H1 (cell line): ENCODE data around the gene GPX7. TPM values are rescaled to one million over a fixed set of nuclear protein-coding genes. Genes with fewer than 3 reads are reported as not detected.

Experiments used
- CTCF ChIA-PET: fragments of 300-600 bp; sonication (Branson Sonifier 250); formaldehyde crosslinking; loops from one replicate; lab custom pipeline; 2021; ENCODE audit not compliant: partially characterized antibody; lab: Charles Lee
- POLR2A ChIA-PET: fragments of 300-600 bp; sonication (Branson Sonifier 250); formaldehyde crosslinking; loops from one replicate; lab custom pipeline; 2021; ENCODE audit warnings: inconsistent platforms; ENCODE audit not compliant: partially characterized antibody; lab: Charles Lee
- DNase-seq, 2 experiments: peaks; one replicate each; pipeline versions ENCODE4 v3.0.0 to v3.0.0-alpha.2; 2010 to 2022; ENCODE audit warnings: low spot score in 2 of 2, low read depth in 1 of 2, mixed read lengths in 1 of 2
- FAIRE-seq: peaks from 2 replicates; lab custom pipeline; 2011; peaks lifted over from hg19 to GRCh38; lab: Jason Lieb, UNC
- H2AFZ ChIP-seq: 2 replicates; pipeline ENCODE4 v1.8.1; 2012; ENCODE audit warnings: low read length, inconsistent platforms
- H2AK5ac ChIP-seq: 2 replicates; pipeline ENCODE4 v1.6.1; 2013; ENCODE audit warnings: low read depth, low read length
- H2BK120ac ChIP-seq: replicated peaks from 2 replicates; pipeline ENCODE3; 2013; ENCODE audit warnings: low read depth, low read length, inconsistent platforms
- H2BK12ac ChIP-seq: 2 replicates; pipeline ENCODE4 v1.6.1; 2013; ENCODE audit warnings: low read depth, low read length
- H2BK15ac ChIP-seq: 2 replicates; pipeline ENCODE4 v1.6.1; 2013; ENCODE audit warnings: low read length
- H2BK20ac ChIP-seq: 2 replicates; pipeline ENCODE4 v1.6.1; 2013; ENCODE audit warnings: low read length
- H2BK5ac ChIP-seq: 2 replicates; pipeline ENCODE4 v1.6.1; 2013; ENCODE audit warnings: low read depth, low read length
- H3K14ac ChIP-seq: 2 replicates; pipeline ENCODE4 v1.6.1; 2013; ENCODE audit warnings: inconsistent platforms; ENCODE audit not compliant: insufficient read length
- H3K18ac ChIP-seq: 2 replicates; pipeline ENCODE4 v1.6.1; 2013; ENCODE audit warnings: low read length; ENCODE audit errors: extremely low read depth
- H3K23ac ChIP-seq: 2 replicates; pipeline ENCODE4 v1.6.1; 2013; ENCODE audit warnings: inconsistent platforms; ENCODE audit not compliant: insufficient read length
- H3K23me2 ChIP-seq: 2 replicates; pipeline ENCODE4 v1.6.1; 2013; ENCODE audit warnings: low read depth, low read length
- H3K27ac ChIP-seq: 2 replicates; pipeline ENCODE4 v1.6.1; 2011; ENCODE audit warnings: low read depth, low read length, inconsistent platforms
- H3K27me3 ChIP-seq, 4 experiments: replicated peaks in 1 of 4; 1 replicate in 1 of 4; 2 replicates in 3 of 4; pipeline versions ENCODE4 v1.6.1 to v1.8.1; 2011 to 2013; ENCODE audit warnings: low read length in 3 of 4, mild to moderate bottlenecking in 3 of 4, inconsistent platforms in 2 of 4, mixed read lengths in 2 of 4, moderate library complexity in 1 of 4; ENCODE audit not compliant: control insufficient read depth in 3 of 4, insufficient read depth in 3 of 4; ENCODE audit errors: extremely low read depth in 1 of 4
- H3K36me3 ChIP-seq, 4 experiments: 2 replicates each; pipeline versions ENCODE4 v1.6.1 to v1.8.1; 2011 to 2013; ENCODE audit warnings: mild to moderate bottlenecking in 4 of 4, low read length in 3 of 4, moderate library complexity in 2 of 4, control low read depth in 1 of 4, inconsistent platforms in 1 of 4; ENCODE audit not compliant: insufficient read depth in 4 of 4, control insufficient read depth in 2 of 4
- H3K4ac ChIP-seq: replicated peaks from 2 replicates; pipeline ENCODE3; 2013; ENCODE audit warnings: low read length, low read depth, mixed read lengths, inconsistent platforms; ENCODE audit not compliant: insufficient read length
- H3K4me1 ChIP-seq, 4 experiments: replicated peaks in 1 of 4; 1 replicate in 1 of 4; 2 replicates in 3 of 4; pipeline versions ENCODE4 v1.6.1 to v1.8.1; 2011 to 2013; ENCODE audit warnings: low read length in 3 of 4, inconsistent platforms in 2 of 4, mixed read lengths in 1 of 4; ENCODE audit not compliant: insufficient read depth in 4 of 4, control insufficient read depth in 3 of 4
- H3K4me2 ChIP-seq, 2 experiments: 2 replicates each; pipeline versions ENCODE4 v1.6.1 to v1.8.1; 2011 to 2013; ENCODE audit warnings: low read depth in 2 of 2, low read length in 2 of 2, control low read depth in 1 of 2, inconsistent platforms in 1 of 2, mild to moderate bottlenecking in 1 of 2; ENCODE audit not compliant: insufficient read depth in 1 of 2
- H3K4me3 ChIP-seq, 4 experiments: fragments of 200-600, 300-600 bp in 1 of 4; sonication (generic), shearing (Covaris generic), sonication (Bioruptor Twin) in 1 of 4; 2 replicates each; pipeline versions ENCODE4 v1.5.1 to v1.8.1; 2011 to 2016; ENCODE audit warnings: low read length in 4 of 4, low read depth in 3 of 4, control low read depth in 2 of 4, inconsistent platforms in 2 of 4, mild to moderate bottlenecking in 2 of 4, mixed read lengths in 1 of 4, moderate library complexity in 1 of 4; ENCODE audit not compliant: insufficient read depth in 2 of 4; ENCODE audit errors: extremely low read depth in 1 of 4
- H3K56ac ChIP-seq: replicated peaks from 2 replicates; pipeline ENCODE3; 2013; ENCODE audit warnings: low read depth, mild to moderate bottlenecking, mixed read lengths, low read length, inconsistent platforms; ENCODE audit not compliant: insufficient read length
- H3K79me1 ChIP-seq: 2 replicates; pipeline ENCODE4 v1.6.1; 2013; ENCODE audit warnings: low read depth, low read length, control low read depth
- H3K79me2 ChIP-seq, 2 experiments: 2 replicates each; pipeline versions ENCODE4 v1.6.1 to v1.8.1; 2012 to 2013; ENCODE audit warnings: low read length in 2 of 2, mild to moderate bottlenecking in 2 of 2, inconsistent platforms in 1 of 2; ENCODE audit not compliant: insufficient read depth in 2 of 2, control insufficient read depth in 1 of 2
- H3K9ac ChIP-seq, 4 experiments: replicated peaks in 1 of 4; 1 replicate in 1 of 4; 2 replicates in 3 of 4; pipeline versions ENCODE4 v1.6.1 to v1.8.1; 2011 to 2013; ENCODE audit warnings: low read depth in 3 of 4, low read length in 3 of 4, control low read depth in 2 of 4, mild to moderate bottlenecking in 2 of 4, moderate library complexity in 2 of 4, inconsistent platforms in 1 of 4; ENCODE audit errors: extremely low read depth in 1 of 4
- H3K9me3 ChIP-seq, 2 experiments: 2 replicates each; pipeline versions ENCODE4 v1.6.1 to v1.8.1; 2012 to 2013; ENCODE audit warnings: mild to moderate bottlenecking in 2 of 2, moderate library complexity in 2 of 2, control low read depth in 1 of 2, inconsistent platforms in 1 of 2, low read depth in 1 of 2, low read length in 1 of 2, mixed read lengths in 1 of 2; ENCODE audit not compliant: insufficient read depth in 2 of 2
- H4K20me1 ChIP-seq, 2 experiments: replicated peaks in 1 of 2; 2 replicates each; pipeline versions ENCODE3 to v1.8.1; 2011 to 2013; ENCODE audit warnings: inconsistent platforms in 2 of 2, low read length in 2 of 2, mild to moderate bottlenecking in 1 of 2; ENCODE audit not compliant: insufficient read depth in 2 of 2, control insufficient read depth in 1 of 2
- H4K5ac ChIP-seq: 2 replicates; pipeline ENCODE4 v1.6.1; 2013; ENCODE audit warnings: low read length, low read depth, mixed read lengths, inconsistent platforms; ENCODE audit not compliant: insufficient read length
- H4K8ac ChIP-seq: 2 replicates; pipeline ENCODE4 v1.8.0; 2013; ENCODE audit warnings: mild to moderate bottlenecking, moderate library complexity, low read length, inconsistent platforms; ENCODE audit not compliant: insufficient read depth; ENCODE audit errors: extremely low read depth
- H4K91ac ChIP-seq: replicated peaks from 2 replicates; pipeline ENCODE3; 2013; ENCODE audit warnings: low read length, mixed read lengths, inconsistent platforms; ENCODE audit not compliant: insufficient read length
- BACH1 ChIP-seq: IDR thresholded peaks from 2 replicates; pipeline ENCODE4 v1.6.1; 2012; ENCODE audit warnings: low read length, improper control_type of control experiment
- CHD1 ChIP-seq: IDR thresholded peaks from 2 replicates; pipeline ENCODE4 v1.6.1; 2012; ENCODE audit warnings: low read depth, low read length, improper control_type of control experiment
- FOSL1 ChIP-seq: IDR thresholded peaks from 2 replicates; pipeline ENCODE4 v1.6.1; 2011; ENCODE audit warnings: mild to moderate bottlenecking, low read depth, low read length, moderate library complexity; ENCODE audit not compliant: insufficient read depth
- SP4 ChIP-seq: IDR thresholded peaks from 2 replicates; pipeline ENCODE4 v1.6.1; 2012; ENCODE audit warnings: low read length, inconsistent platforms
- TBP ChIP-seq: IDR thresholded peaks from 2 replicates; pipeline ENCODE4 v1.6.1; 2011; ENCODE audit warnings: low read depth, low read length, improper control_type of control experiment
- whole genome bisulfite sequencing, 2 experiments: shearing (Covaris generic) in 1 of 2; methylation state at CpG; one replicate each; pipeline versions ENCODE4 v1.1.6 to v1.1.7; 2013 to 2015; ENCODE audit warnings: low lambda C conversion rate in 2 of 2, mixed read lengths in 2 of 2, inconsistent platforms in 1 of 2, low coverage in 1 of 2, missing lambda C conversion rate in 1 of 2; ENCODE audit not compliant: insufficient replicate concordance in 2 of 2, insufficient coverage in 1 of 2, insufficient read length in 1 of 2; ENCODE audit errors: extremely low coverage in 1 of 2, missing lambda C conversion rate in 1 of 2; 5-methylcytosine and 5-hydroxymethylcytosine counted together
- polyA plus RNA-seq, 7 experiments: library from polyadenylated mRNA; depleted of rRNA in 3 of 7; stranded (reverse) in 5 of 7; unstranded in 2 of 7; fragments of >200 nt in 5 of 7; fragments of 200-250 nt in 2 of 7; gene quantifications; 1 replicate in 5 of 7; 2 replicates in 1 of 7; 4 replicates in 1 of 7; pipeline versions ENCODE4 v1.2.1 to v1.2.3, GENCODE V29; 2011 to 2013; ENCODE audit warnings: missing spikeins in 2 of 7, mixed read lengths in 2 of 7
- total RNA-seq: library from RNA; stranded (reverse); fragmentation: NEBNext Ultra II Directional; extraction: Animal tissue kit (Norgen Biotek cat#: 25700); gene quantifications from 2 replicates; pipeline ENCODE4 v1.2.1, GENCODE V29; 2021

The GPX7 gene
- total and polyA plus RNA-seq, 2 of the 8 experiments (the other 6 are each of a cell fraction or from before 2014, with no cell fraction given): 13.0 to 37.5 TPM

DNA sequence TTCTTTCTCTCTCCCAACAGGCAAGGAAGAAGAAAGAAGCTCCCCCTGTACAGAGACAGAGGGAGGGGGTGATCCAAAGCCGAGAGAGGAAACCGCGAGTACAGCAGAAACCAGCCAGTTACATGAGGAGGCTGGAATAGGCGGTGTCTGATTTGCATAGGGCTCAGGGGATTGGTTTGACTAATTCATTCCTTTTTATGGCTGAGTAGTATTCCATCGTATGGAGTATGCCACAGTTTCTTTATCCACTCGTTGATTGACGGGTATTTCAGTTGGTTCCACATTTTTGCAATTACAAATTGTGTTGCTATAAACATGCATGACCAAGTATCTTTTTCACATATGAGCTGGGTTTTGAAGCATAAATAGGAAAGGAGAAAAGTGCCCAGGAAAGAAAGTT is 3.4 kb upstream of the GPX7 start:
- H2BK15ac ChIP-seq: no peak overlapping the region
- no peak overlapping the region for H3K27ac ChIP-seq
- H3K4me2 ChIP-seq: no peak overlapping the region
- H3K18ac ChIP-seq: no peak overlapping the region
- H3K79me1 ChIP-seq: no peaks in the 10 kb centered on the region
- H2AK5ac ChIP-seq: no peak overlapping the region
- H3K14ac ChIP-seq: no peak overlapping the region
- H3K4ac ChIP-seq: no peak overlapping the region
- H2BK120ac ChIP-seq: no peak overlapping the region
- H3K9ac ChIP-seq: no peak overlapping the region
- no peak for TF ChIP-seq BACH1
- TF ChIP-seq FOSL1: no peak
- no peak for TF ChIP-seq SP4
- no peak for TF ChIP-seq CHD1
- TF ChIP-seq TBP: no peak
- TF ChIP-seq, all 59 proteins: peak for 0
- H2AFZ ChIP-seq: no peak overlapping the region
- H3K9me3 ChIP-seq: no peaks in the 10 kb centered on the region
- H2BK20ac ChIP-seq: no peak overlapping the region
- no peaks in the 10 kb centered on the region for H4K20me1 ChIP-seq
- H4K8ac ChIP-seq: no peak overlapping the region
- H2BK12ac ChIP-seq: no peak overlapping the region
- peaks cover 8% of the 10 kb centered on the region for H3K23me2 ChIP-seq
- CTCF ChIA-PET: interaction anchor here (1.0 to 1.3 kb wide), 2 partner anchors 9 to 21 kb away, joined by 3 read pairs; no protein-coding TSS in a partner anchor
- peaks cover 0 to 10% (median 2%) of the 10 kb centered on the region in 4 experiments; a peak in 2 of 7 replicates for H3K4me1 ChIP-seq
- no peak overlapping the region for H3K56ac ChIP-seq
- H4K5ac ChIP-seq: no peak overlapping the region
- no peak overlapping the region for H2BK5ac ChIP-seq
- H3K36me3 ChIP-seq: no peaks in the 10 kb centered on the region
- no peaks in the 10 kb centered on the region for H3K79me2 ChIP-seq
- no peak overlapping the region for H3K23ac ChIP-seq
- POLR2A ChIA-PET: interaction anchor here (0.7 to 3.6 kb wide), 2 partner anchors 34 to 37 kb away, joined by 3 to 9 read pairs; partner anchors contain the start of gene SHISAL2A
- FAIRE-seq (no peak), DNase-seq (no peak)
- peaks cover 2 to 35% (median 31%) of the 10 kb centered on the region in 4 experiments for H3K27me3 ChIP-seq
- no peak overlapping the region for H4K91ac ChIP-seq
- WGBS, 2 experiments: 92% methylated on average over 7 of the region's 7 CpGs; no CpG with 5 or more reads in 1 of the 2 experiments
- H3K4me3 ChIP-seq: no peak overlapping the region
